H9 (cell line): ENCODE results near the gene PDE7B. TPM values are rescaled to one million over a fixed set of nuclear protein-coding genes. Genes with fewer than 3 reads are reported as not detected.

ENCODE experiments used
- DNase-seq: peaks from one replicate; pipeline ENCODE4 v3.0.0-alpha.2; 2017
- H2AFZ ChIP-seq: one replicate; pipeline ENCODE4 v1.6.1; 2013; ENCODE audit warnings: mild to moderate bottlenecking, low read length, control low read depth, moderate library complexity
- H2AK5ac ChIP-seq: 2 replicates; pipeline ENCODE4 v1.6.1; 2013; ENCODE audit warnings: low read length, control low read depth, mixed read lengths; ENCODE audit not compliant: insufficient read length
- H2BK120ac ChIP-seq: one replicate; pipeline ENCODE4 v1.6.1; 2013; ENCODE audit warnings: low read depth, mild to moderate bottlenecking, low read length, control low read depth, inconsistent platforms; ENCODE audit not compliant: poor library complexity, severe bottlenecking
- H2BK12ac ChIP-seq: 2 replicates; pipeline ENCODE4 v1.6.1; 2013; ENCODE audit warnings: low read length, control low read depth, mixed read lengths, low read depth; ENCODE audit not compliant: insufficient read length
- H2BK15ac ChIP-seq: 2 replicates; pipeline ENCODE4 v1.6.1; 2013; ENCODE audit warnings: low read depth, low read length, control low read depth
- H2BK20ac ChIP-seq: one replicate; pipeline ENCODE4 v1.6.1; 2013; ENCODE audit warnings: low read depth, mild to moderate bottlenecking, low read length, control low read depth, inconsistent platforms; ENCODE audit not compliant: poor library complexity, severe bottlenecking
- H2BK5ac ChIP-seq: 2 replicates; pipeline ENCODE4 v1.6.1; 2013; ENCODE audit warnings: low read length, control low read depth, mixed read lengths; ENCODE audit not compliant: insufficient read length
- H3K14ac ChIP-seq: 2 replicates; pipeline ENCODE4 v1.6.1; 2013; ENCODE audit warnings: low read length, control low read depth; ENCODE audit not compliant: insufficient read depth
- H3K18ac ChIP-seq: 2 replicates; pipeline ENCODE4 v1.6.1; 2013; ENCODE audit warnings: low read depth, mild to moderate bottlenecking, mixed read lengths, low read length, control low read depth; ENCODE audit not compliant: insufficient read length
- H3K23ac ChIP-seq: 2 replicates; pipeline ENCODE4 v1.6.1; 2013; ENCODE audit warnings: low read length, control low read depth, mixed read lengths, low read depth; ENCODE audit not compliant: insufficient read length
- H3K23me2 ChIP-seq: 2 replicates; pipeline ENCODE4 v1.6.1; 2013; ENCODE audit warnings: low read depth, mild to moderate bottlenecking, mixed read lengths, low read length, control low read depth; ENCODE audit not compliant: insufficient read length, poor library complexity, severe bottlenecking
- H3K27ac ChIP-seq: 2 replicates; pipeline ENCODE4 v1.5.1; 2013; ENCODE audit warnings: low read length, control low read depth, mixed read lengths, low read depth; ENCODE audit not compliant: insufficient read length
- H3K27me3 ChIP-seq: 2 replicates; pipeline ENCODE4 v1.6.1; 2013; ENCODE audit warnings: low read length, control low read depth, inconsistent platforms; ENCODE audit not compliant: insufficient read depth
- H3K4ac ChIP-seq: 2 replicates; pipeline ENCODE4 v1.6.1; 2013; ENCODE audit warnings: low read depth, mild to moderate bottlenecking, control low read depth, inconsistent platforms, low read length, moderate library complexity
- H3K4me1 ChIP-seq: 2 replicates; pipeline ENCODE4 v1.6.1; 2013; ENCODE audit warnings: low read length, control low read depth, inconsistent platforms; ENCODE audit not compliant: insufficient read depth
- H3K4me2 ChIP-seq: 2 replicates; pipeline ENCODE4 v1.6.1; 2013; ENCODE audit warnings: low read length, control low read depth, mixed read lengths; ENCODE audit not compliant: insufficient read length, insufficient read depth
- H3K56ac ChIP-seq: 2 replicates; pipeline ENCODE4 v1.6.1; 2013; ENCODE audit warnings: low read depth, mild to moderate bottlenecking, mixed read lengths, low read length, control low read depth; ENCODE audit not compliant: insufficient read length
- H3K79me1 ChIP-seq: 2 replicates; pipeline ENCODE4 v1.6.1; 2013; ENCODE audit warnings: low read depth, mild to moderate bottlenecking, moderate library complexity, low read length, control low read depth, inconsistent platforms; ENCODE audit not compliant: insufficient read depth, poor library complexity, severe bottlenecking
- H3K79me2 ChIP-seq: 2 replicates; pipeline ENCODE4 v1.6.1; 2013; ENCODE audit warnings: low read length, control low read depth, inconsistent platforms; ENCODE audit not compliant: insufficient read depth
- H3K9ac ChIP-seq: 2 replicates; pipeline ENCODE4 v1.6.1; 2013; ENCODE audit warnings: low read length, control low read depth, mixed read lengths; ENCODE audit not compliant: insufficient read length; ENCODE audit errors: extremely low read depth
- H3K9me3 ChIP-seq: one replicate; pipeline ENCODE4 v1.6.1; 2013; ENCODE audit warnings: low read depth, low read length, inconsistent platforms; ENCODE audit not compliant: control insufficient read depth
- H3T11ph ChIP-seq: one replicate; pipeline ENCODE4 v1.6.1; 2013; ENCODE audit warnings: mild to moderate bottlenecking, low read length, control low read depth, inconsistent platforms
- H4K20me1 ChIP-seq: one replicate; pipeline ENCODE4 v1.6.1; 2013; ENCODE audit not compliant: control insufficient read depth, insufficient read length, insufficient read depth
- H4K5ac ChIP-seq: 2 replicates; pipeline ENCODE4 v1.6.1; 2013; ENCODE audit warnings: low read depth, mild to moderate bottlenecking, mixed read lengths, low read length, control low read depth; ENCODE audit not compliant: insufficient read length
- H4K8ac ChIP-seq: replicated peaks from 2 replicates; pipeline ENCODE4 v1.6.1; 2013; ENCODE audit warnings: low read length, control low read depth, mixed read lengths, low read depth; ENCODE audit not compliant: insufficient read length
- H4K91ac ChIP-seq: 2 replicates; pipeline ENCODE4 v1.6.1; 2013; ENCODE audit warnings: low read depth, mild to moderate bottlenecking, moderate library complexity, mixed read lengths, low read length, control low read depth; ENCODE audit not compliant: insufficient read length
- H3K27ac Mint-ChIP-seq, 3 experiments: 2 replicates in 2 of 3; 3 replicates in 1 of 3; pipeline ENCODE4 v1.8.0; 2020 to 2021; ENCODE audit warnings: mixed read lengths in 3 of 3, mild to moderate bottlenecking in 1 of 3, moderate library complexity in 1 of 3
- H3K27me3 Mint-ChIP-seq: 2 replicates; pipeline ENCODE4 v1.8.0; 2021; ENCODE audit warnings: low read depth, mild to moderate bottlenecking, moderate library complexity, mixed read lengths
- H3K36me3 Mint-ChIP-seq, 3 experiments: 2 replicates in 2 of 3; 3 replicates in 1 of 3; pipeline ENCODE4 v1.8.0; 2020 to 2021; ENCODE audit warnings: low read depth in 3 of 3, mixed read lengths in 3 of 3; ENCODE audit not compliant: insufficient read depth in 1 of 3
- H3K4me1 Mint-ChIP-seq, 2 experiments: 2 replicates each; pipeline ENCODE4 v1.8.0; 2020; ENCODE audit warnings: mixed read lengths in 2 of 2
- H3K4me3 Mint-ChIP-seq, 2 experiments: 2 replicates in 1 of 2; 3 replicates in 1 of 2; pipeline ENCODE4 v1.8.0; 2020 to 2021; ENCODE audit warnings: mild to moderate bottlenecking in 2 of 2, mixed read lengths in 2 of 2, moderate library complexity in 1 of 2
- H3K9me3 Mint-ChIP-seq, 2 experiments: 2 replicates in 1 of 2; 3 replicates in 1 of 2; pipeline ENCODE4 v1.8.0; 2020; ENCODE audit warnings: mild to moderate bottlenecking in 2 of 2, mixed read lengths in 2 of 2, moderate library complexity in 1 of 2
- total RNA-seq: library from RNA; stranded (reverse); gene quantifications from 2 replicates; pipeline ENCODE4 v1.2.1, GENCODE V29; 2021
- TF ChIP-seq, protein P1 (sequence below): fragments of 200-600 bp; sonication (generic); conservative IDR thresholded peaks from 3 replicates; pipeline ENCODE4 v1.8.0; 2021; ENCODE audit warnings: antibody characterized with exemption, mild to moderate bottlenecking

The PDE7B gene
- total RNA-seq, 1 experiment from 2014 or later, result not detected

DNA sequence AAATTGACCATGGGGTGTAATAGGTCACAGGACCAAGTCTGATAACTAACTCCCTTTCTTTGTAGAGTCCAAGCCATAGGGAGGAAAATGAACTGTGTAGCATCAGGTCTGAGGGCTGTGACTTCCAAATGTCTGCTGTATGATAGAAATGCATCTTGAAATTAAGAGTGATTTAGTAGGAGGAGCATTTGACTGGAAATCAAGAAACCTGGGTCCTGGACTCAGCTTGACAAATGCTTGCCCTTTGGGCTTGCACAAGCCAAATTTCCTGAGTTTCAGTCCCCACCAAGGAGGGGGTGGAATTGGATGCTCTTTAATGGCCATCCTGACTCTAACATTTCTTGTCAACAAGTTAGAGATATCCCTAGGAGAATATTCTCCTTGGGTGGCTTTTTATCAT is 187.0 kb downstream of the PDE7B start:
- no peak overlapping the region for H3T11ph ChIP-seq
- no peaks in the 10 kb centered on the region for H3K36me3 Mint-ChIP-seq
- H3K4me2 ChIP-seq, result no peak overlapping the region
- H3K27me3 ChIP-seq, result no peaks in the 10 kb centered on the region
- no peak overlapping the region for H2BK120ac ChIP-seq
- TF ChIP-seq, protein P1, sequence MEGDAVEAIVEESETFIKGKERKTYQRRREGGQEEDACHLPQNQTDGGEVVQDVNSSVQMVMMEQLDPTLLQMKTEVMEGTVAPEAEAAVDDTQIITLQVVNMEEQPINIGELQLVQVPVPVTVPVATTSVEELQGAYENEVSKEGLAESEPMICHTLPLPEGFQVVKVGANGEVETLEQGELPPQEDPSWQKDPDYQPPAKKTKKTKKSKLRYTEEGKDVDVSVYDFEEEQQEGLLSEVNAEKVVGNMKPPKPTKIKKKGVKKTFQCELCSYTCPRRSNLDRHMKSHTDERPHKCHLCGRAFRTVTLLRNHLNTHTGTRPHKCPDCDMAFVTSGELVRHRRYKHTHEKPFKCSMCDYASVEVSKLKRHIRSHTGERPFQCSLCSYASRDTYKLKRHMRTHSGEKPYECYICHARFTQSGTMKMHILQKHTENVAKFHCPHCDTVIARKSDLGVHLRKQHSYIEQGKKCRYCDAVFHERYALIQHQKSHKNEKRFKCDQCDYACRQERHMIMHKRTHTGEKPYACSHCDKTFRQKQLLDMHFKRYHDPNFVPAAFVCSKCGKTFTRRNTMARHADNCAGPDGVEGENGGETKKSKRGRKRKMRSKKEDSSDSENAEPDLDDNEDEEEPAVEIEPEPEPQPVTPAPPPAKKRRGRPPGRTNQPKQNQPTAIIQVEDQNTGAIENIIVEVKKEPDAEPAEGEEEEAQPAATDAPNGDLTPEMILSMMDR, result no peak
- H3K79me1 ChIP-seq, result no peaks in the 10 kb centered on the region
- no peak overlapping the region for H3K18ac ChIP-seq
- no peaks in the 10 kb centered on the region for H3K9me3 Mint-ChIP-seq
- H2BK12ac ChIP-seq, result no peak overlapping the region
- DNase-seq, result no peak
- H2AK5ac ChIP-seq, result no peak overlapping the region
- no peak overlapping the region for H3K4ac ChIP-seq
- no peak overlapping the region for H3K4me3 Mint-ChIP-seq
- no peaks in the 10 kb centered on the region for H3K23me2 ChIP-seq
- no peaks in the 10 kb centered on the region for H3K9me3 ChIP-seq
- H2BK5ac ChIP-seq, result no peak overlapping the region
- H3K14ac ChIP-seq, result no peak overlapping the region
- H4K8ac ChIP-seq, result no peak overlapping the region
- H2AFZ ChIP-seq, result no peak overlapping the region
- no peak overlapping the region; a peak in 1 of 7 replicates for H3K27ac Mint-ChIP-seq
- H3K79me2 ChIP-seq, result no peaks in the 10 kb centered on the region
- H2BK20ac ChIP-seq, result no peak overlapping the region
- no peak overlapping the region for H4K5ac ChIP-seq
- H3K56ac ChIP-seq, result no peak overlapping the region
- no peaks in the 10 kb centered on the region for H3K4me1 ChIP-seq
- H3K27me3 Mint-ChIP-seq, result no peaks in the 10 kb centered on the region
- no peak overlapping the region for H3K23ac ChIP-seq
- H3K9ac ChIP-seq, result no peak overlapping the region
- H4K91ac ChIP-seq, result no peak overlapping the region
- no peaks in the 10 kb centered on the region for H4K20me1 ChIP-seq
- H2BK15ac ChIP-seq, result no peak overlapping the region
- no peak overlapping the region for H3K27ac ChIP-seq
- H3K4me1 Mint-ChIP-seq, result peaks cover 6 to 9% of the 10 kb centered on the region in 2 experiments
